ENCODE measurements around the gene FAM72A.
"Not testable (repeated sequence)": the region's sequence is repeated elsewhere in the genome, so short reads cannot be mapped to it uniquely, and the experiment has no call there.

FAM72A gene

DNA sequence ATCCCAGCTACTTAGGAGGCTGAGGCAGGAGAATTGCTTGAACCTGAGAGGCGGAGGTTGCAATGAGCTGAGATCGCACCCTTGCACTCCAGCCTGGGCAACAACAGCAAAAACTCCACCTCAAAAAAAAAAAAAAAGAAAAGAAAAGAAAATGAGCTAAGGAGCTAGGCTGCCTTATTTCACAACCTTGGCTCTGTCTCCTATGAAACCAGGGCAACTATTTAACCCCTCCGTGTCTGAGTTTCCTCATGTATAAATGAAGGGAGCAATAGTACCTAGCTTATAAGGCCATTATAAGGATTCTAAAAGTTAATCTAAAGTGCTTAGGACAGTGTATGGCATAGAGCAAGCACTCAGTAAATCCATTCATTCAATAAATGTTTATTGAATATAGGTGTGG, 32.8 kb downstream of the FAM72A start:
- not testable (repeated sequence) for DNase-seq (ENCODE audit: low read depth in 2 of 2)

DNA sequence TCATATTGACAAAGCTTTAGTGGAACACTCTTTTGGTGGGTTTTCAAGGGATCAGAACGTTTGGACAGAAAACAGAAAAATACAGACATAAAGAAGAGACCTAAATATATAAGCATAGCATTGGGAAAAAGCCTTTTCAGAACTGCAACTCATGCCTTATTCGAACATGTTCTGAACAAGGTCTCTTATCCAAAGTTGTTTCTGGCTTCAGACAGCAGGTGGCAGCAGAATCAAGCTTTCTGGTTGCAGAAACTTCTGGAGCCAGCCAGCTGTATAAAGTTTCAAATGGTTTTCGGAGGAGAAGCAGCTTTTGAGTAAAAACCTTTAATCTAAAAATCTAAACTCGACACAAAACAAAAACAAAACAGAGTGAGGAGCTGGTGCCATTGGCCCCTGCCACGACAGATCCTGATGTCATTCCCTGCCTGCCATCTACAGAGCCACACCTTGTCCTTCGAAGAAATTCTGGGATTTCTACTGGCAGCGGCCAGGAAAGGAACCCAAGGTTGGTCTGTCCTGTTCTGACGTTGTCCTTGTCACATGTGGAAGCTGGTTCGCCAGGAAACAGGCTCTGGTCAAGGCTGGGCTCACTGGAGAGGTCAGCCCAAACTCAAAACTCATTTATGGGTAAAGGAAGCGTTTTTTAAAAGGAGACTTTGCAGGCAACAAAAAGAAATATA, 35.1 kb downstream of the FAM72A start:
- not testable (repeated sequence) for DNase-seq (ENCODE audit: low read depth in 2 of 2)

DNA sequence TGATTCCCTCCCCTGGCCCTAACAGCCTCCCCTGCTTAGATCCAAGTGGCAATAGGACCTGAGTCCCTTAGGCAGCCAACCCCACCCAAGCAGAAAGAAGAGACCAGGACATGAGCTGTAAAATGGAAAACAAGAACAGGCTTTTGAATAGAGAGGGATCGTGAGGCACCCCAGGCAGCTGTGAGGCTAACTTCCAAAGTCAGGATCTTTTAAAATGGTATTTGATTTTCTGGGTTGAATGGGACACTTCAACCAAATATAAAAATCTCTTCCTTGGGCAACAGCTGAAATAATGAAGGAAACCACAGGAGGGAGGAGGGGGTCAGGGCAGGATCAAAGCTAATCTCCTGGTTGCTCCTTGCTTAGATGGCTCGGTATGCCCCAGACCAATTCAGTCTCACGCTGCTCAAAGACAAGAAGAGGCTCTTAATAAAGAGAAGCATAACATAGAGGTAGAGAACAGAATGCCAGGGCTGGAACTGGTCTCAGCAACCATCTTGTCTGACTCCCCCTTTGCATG, 56.8 kb downstream of the FAM72A start:
- DNase-seq (ENCODE audit: low read depth in 2 of 2): no peak

DNA sequence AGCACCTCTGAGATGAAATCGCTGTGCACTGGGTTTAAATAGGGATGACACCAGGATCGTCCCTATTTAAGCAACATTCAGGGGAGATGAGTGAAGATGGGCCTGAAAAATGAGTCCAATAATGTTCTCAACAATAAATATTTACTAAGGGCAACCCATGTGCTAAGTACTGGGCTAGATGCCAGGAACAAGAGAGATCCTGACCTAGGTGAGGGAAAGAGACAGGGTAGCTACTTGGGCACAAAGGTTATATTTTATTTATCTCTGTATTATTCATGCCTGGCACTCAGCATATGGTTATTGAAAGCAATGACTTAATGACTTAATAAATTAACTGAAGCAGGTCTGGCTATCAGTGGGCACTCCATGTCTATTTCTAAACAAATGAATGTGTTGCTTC, 58.0 kb downstream of the FAM72A start:
- DNase-seq (ENCODE audit: low read depth in 2 of 2): no peak

DNA sequence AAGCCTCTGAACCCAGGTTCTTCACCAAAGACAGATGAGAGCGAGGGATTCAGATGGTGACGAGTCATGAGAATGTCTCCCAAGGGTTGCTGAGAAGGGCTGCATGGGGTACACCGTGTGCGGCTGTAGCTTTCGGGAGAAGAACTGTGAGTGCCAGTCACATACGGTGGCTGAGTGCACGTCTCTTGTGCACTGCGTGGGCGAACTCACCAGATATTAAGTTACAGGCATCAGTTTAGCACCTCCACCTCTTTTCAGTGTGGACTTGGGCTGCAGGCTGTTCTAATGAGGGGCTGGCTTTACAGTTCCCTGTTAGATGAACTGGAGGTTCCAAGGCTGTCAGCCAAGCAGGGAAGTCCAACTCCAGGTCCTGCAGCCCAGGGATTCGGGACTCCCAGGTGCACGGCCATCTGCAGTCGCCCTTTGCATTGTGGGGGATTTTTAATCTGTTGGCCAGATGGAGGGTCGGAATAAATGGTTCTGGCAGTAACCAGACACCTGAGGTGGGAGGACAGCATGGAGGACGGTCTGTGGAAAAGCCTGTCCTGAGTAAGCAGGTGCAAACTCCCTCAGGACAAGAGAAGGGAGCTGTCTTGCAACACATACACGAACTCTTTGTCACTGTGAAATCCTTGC, 59.0 kb downstream of the FAM72A start:
- DNase-seq (ENCODE audit: low read depth in 2 of 2): no peak

DNA sequence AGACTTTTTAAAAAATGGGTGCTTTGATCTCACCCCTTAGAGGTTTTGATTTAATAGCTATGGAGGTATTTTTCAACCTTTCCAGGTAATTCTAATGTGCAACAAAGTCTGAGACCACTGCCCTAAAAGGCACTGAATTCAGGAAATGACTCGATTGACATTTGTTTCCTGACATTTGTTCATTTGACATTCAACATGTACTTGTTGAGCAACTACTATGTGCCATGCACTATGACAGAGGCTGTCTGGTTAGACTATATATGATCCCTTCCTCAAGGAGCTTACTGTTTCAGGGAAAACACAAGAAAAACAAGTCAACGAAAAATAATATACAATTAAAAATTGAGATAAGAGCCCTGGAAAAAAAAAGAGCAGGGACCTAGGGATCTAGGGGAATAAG, 59.9 kb downstream of the FAM72A start:
- no peak for DNase-seq (ENCODE audit: low read depth in 2 of 2)

DNA sequence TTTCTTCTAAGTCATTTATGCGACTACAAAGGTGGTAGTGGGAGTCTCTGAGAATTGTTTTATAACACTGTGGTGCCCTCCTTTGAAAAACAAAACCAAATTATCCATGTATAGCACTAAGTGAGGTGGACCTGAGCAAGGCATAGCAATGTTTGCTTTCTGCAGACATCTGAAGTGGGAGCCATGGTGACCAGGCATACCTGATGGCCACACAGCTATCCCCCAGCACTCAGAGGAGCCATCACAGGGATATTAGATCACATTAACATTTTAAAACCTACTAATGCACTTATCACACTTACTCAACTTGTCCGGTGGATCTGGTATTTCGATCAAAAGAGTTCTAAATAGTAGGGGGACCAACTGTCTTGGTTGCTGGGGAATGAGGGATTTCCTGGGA, 60.6 kb downstream of the FAM72A start:
- no peak for DNase-seq (ENCODE audit: low read depth in 2 of 2)

DNA sequence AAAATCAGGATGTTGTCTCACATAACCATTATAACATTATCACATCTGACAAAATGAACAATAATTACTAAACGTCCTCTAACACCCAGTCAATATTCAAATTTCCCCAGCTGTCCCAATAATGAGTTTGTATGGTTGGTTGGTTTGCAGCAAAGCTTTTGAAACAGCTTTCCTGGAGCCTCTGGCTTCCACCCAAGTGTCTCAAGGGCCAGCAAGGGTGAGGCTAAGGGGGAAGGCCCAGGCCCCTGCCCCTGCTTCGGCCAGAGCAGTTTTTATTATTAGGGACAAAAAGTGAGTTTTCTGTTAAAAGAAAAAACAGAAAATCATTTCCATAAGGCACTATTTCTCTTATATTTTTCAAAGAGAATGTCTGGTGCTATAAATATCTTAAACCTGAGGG, 66.4 kb downstream of the FAM72A start:
- no peak for DNase-seq (ENCODE audit: low read depth in 2 of 2)
